ENCODE data around the gene NLN.
"Not testable (repeated sequence)": the region's sequence is repeated elsewhere in the genome, so short reads cannot be mapped to it uniquely, and the experiment has no call there.

NLN gene

DNA sequence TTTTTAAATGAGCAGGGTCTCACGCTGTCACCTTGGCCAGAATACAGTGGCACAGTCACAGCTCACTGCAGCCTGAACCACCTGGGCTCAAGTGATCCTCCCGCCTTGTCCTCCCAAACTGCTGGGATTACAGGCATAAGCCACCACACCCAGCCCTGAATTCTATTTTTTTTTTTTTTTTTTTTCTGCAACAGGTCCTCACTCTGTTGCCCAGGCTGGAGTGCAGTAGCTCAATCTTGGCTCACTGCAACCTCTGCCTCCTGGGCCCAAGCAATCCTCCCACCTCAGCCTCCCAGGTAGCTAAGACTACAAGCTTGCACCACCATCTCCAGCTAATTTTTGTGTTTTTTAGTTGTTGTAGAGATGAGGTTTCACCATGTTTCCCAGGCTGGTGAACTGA is 51.0 kb downstream of the NLN start:
- not testable (repeated sequence) for DNase-seq (ENCODE audit: low read depth)

GRCh38 chr5:65774346-65774745 is 52.3 kb downstream of the NLN start:
- no peak for DNase-seq (ENCODE audit: low read depth)

DNA sequence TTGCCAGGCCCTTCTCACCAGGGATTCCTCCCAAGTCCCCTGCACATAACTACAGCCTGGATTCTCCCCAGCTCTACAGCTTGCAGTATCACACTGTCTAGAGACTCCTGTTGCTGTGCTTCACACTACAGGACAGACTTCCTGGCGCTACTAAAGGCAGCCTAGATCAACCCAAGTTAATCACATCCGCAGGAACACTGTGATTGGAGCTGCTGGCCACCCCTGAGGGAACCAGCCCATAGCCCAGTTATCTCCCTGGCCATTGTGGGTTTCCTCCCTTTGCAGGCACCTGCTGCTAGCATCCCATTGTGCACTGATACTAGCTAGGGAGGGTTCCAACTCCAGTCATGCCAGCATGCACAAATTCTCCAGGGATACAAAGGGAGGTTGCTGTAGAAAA is 53.5 kb downstream of the NLN start:
- DNase-seq (ENCODE audit: low read depth), result no peak

GRCh38 chr5:65776441-65777141 is 54.6 kb downstream of the NLN start:
- DNase-seq (ENCODE audit: low read depth), result no peak

GRCh38 chr5:65778126-65778525 is 56.1 kb downstream of the NLN start:
- no peak for DNase-seq (ENCODE audit: low read depth)

- DNase-seq (ENCODE audit: low read depth), result no peak
These were observed 57.6 kb downstream of the NLN start for GRCh38 chr5:65779643-65780042.

GRCh38 chr5:65788296-65788695 is 66.3 kb downstream of the NLN start:
- DNase-seq (ENCODE audit: low read depth), result not testable (repeated sequence)

DNA sequence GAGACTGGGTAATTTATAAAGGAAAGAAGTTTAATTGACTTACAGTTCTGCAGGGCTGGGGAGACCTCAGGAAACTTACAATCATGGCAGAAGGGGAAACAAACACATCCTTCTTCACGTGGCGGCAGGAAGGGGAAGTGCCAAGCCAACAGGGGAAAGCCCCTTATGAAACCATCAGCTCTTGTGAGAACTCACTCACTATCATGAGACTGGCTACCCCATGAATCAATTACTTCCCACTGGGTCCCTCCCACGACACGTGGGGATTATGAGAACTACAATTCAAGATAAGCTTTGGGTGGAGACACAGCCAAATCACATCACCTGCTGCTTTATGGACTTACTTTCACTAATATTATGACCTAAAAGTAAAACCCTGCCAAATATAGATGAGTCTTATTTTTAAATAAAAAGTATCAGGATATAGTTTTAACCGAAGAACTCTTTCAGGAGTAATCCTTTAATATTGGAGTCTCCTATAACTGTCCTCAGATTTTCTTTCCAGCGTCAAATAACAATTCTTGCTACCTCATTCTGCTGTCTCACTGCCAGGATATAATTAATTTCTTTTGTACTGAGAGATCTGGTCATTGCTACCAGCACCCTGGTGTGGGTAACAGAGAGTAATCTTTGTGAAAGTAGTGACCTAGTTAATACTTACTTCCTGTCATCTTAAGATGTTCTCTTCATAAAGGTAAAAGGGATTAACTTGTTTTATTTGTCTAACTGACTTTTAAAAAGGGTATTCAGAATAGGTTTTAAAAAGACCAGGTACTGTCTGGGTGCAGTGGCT is 68.6 kb downstream of the NLN start:
- no peak for DNase-seq (ENCODE audit: low read depth)

DNA sequence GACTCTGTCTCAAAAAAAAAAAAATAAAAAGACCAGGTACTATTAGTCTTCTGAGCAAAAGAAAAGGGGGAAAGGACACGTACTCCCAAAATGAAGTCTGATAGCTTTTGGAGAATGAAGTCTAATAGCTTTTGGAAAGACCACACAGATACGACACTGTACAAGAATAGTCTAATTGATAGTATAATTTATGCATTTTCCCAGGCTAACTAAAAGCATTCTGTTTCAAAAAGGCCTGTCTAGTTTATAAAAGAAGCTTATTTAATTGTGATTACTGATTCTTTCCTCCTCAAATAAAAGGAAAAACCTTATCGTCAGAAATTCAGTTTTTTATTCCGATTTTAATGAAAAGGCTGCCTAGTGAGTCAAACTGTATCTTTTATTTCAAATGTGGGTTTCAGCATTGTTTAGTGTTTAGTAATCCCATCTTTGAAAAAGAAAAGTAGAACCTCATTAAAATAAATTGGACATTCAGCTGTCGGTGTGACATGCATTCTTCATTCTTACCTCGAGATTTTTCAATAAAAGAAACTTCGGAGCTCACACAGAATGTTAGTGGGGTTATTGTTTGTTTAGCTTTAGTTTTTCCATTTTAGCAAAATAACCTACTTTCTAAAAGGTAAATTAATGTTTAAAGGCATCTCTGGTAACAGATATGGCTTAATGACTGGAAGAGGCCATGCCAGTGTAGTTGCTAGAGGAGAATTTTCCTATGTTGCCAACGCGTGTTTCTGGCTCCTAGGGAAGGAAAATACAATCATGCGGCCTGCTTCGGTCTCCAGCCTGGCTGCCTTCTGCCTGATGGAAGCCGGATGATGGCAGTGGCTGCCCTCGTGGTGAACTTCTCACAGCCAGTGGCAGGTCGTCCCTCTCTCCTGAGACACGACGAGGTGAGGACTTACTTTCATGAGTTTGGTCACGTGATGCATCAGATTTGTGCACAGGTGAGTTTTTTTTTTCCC is 70.0 kb downstream of the NLN start:
- DNase-seq (ENCODE audit: low read depth), result no peak

GRCh38 chr5:65796269-65796668 is 74.3 kb downstream of the NLN start:
- DNase-seq (ENCODE audit: low read depth), result no peak

DNA sequence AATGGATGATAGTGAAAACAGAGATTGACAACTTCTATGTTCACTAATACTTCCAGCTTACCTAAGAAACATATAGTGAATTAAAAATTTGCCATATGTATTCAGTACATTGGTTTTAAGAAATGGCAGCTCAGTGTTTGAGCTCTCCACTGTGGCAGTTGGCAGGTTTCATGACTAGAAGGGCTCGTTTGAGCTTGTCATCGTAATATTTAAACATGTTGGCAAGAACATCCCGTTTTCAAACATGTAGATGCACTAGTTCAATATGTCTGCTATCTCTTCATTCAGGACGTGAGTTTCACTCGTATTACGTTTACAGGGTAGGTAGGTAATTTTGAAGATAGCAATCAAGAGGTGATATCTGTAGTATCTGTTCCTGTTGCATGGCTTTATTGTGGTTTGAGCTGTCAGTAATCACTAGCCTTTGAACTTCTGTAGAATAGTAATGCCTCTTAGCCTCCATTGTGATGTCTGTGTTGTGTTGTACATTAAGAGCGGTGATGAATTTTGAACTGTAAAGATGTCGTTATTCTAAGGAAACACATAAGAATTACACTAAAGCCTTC is 74.8 kb downstream of the NLN start:
- no peak for DNase-seq (ENCODE audit: low read depth)

GRCh38 chr5:65797481-65797880 is 75.5 kb downstream of the NLN start:
- DNase-seq (ENCODE audit: low read depth), result no peak

DNA sequence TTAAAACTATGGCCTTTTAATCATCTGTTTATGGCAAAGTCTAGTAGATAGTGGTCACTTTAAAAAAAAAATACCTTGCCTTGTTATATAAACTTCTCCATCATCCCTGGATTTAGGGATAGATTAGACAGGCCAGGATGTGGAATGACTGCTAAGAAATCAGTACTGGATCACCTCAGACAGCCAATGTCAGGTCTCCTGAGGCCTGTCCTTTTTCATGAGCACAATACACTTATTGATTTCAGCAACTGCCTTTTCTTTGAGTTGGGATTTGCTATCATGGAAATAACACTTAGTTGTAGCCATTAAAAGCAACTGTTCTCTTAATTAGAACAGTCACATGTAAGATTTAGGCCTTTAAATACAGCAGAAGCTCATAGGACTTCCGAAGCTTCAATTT is 77.9 kb downstream of the NLN start:
- no peak for DNase-seq (ENCODE audit: low read depth)

GRCh38 chr5:65800775-65801174 is 78.8 kb downstream of the NLN start:
- no peak for DNase-seq (ENCODE audit: low read depth)

- no peak for DNase-seq (ENCODE audit: low read depth)
These were observed 79.4 kb downstream of the NLN start for GRCh38 chr5:65801352-65801783.

- DNase-seq (ENCODE audit: low read depth), result no peak
These were observed 80.1 kb downstream of the NLN start for GRCh38 chr5:65802080-65802479.

DNA sequence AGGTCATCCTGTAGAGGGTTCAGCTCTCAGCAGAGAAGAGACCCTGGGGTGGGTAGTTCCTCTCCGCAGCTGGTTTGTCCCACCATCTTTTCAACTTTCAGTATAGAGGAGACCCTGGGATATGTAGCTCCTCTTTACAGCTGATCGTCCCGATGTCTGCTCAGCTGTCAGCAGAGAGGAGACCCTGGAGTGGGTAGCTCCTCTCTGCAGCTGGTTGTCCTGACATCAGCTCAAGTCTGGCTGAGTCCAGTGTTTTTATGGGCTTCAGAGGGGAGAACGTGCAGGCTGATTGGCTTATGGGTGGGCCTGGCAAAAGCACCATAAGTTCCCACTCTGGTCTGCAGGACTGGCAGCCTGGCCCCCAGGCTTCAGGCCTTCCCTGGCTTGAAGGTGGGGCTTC is 80.8 kb downstream of the NLN start:
- no peak for DNase-seq (ENCODE audit: low read depth)

GRCh38 chr5:65803699-65804391 is 81.8 kb downstream of the NLN start:
- DNase-seq (ENCODE audit: low read depth), result no peak

GRCh38 chr5:65805089-65805488 is 83.1 kb downstream of the NLN start:
- DNase-seq (ENCODE audit: low read depth), result no peak

- DNase-seq (ENCODE audit: low read depth), result not testable (repeated sequence)
These were observed 85.5 kb downstream of the NLN start for GRCh38 chr5:65807494-65807893.

GRCh38 chr5:65808251-65808741 is 86.3 kb downstream of the NLN start:
- no peak for DNase-seq (ENCODE audit: low read depth)
